CD4-positive, CD25-positive, alpha-beta regulatory T cell (primary cell): Measurements from ENCODE around the gene NHSL1. TPM values are rescaled to one million over a fixed set of nuclear protein-coding genes. Genes with fewer than 3 reads are reported as not detected.
"Not testable (repeated sequence)": the region's sequence is repeated elsewhere in the genome, so short reads cannot be mapped to it uniquely, and the experiment has no call there.

Experiments
- ATAC-seq, 2 donors: fragments of 150-1000 bp; cut with Tn5 transposase; one replicate each; pipeline ENCODE4 v1.10.0; 2021; ENCODE audit warnings: low read depth in 2 of 2, moderate number of reproducible peaks in 2 of 2, moderate library complexity in 1 of 2
- DNase-seq, 3 donors: peaks; one replicate each; pipeline versions ENCODE4 v3.0.0 to v3.0.0-alpha.2; 2012 to 2022; ENCODE audit warnings: mixed read lengths in 1 of 3
- H3K27ac ChIP-seq: one replicate; pipeline ENCODE4 v1.7.0; 2013; ENCODE audit warnings: mild to moderate bottlenecking, low read length; ENCODE audit not compliant: insufficient read depth, poor library complexity, severe bottlenecking
- H3K27me3 ChIP-seq: one replicate; pipeline ENCODE4 v1.7.0; 2013; ENCODE audit warnings: low read length; ENCODE audit not compliant: control insufficient read depth, insufficient read depth
- H3K36me3 ChIP-seq: one replicate; pipeline ENCODE4 v1.7.0; 2013; ENCODE audit warnings: mild to moderate bottlenecking, low read length, moderate library complexity; ENCODE audit not compliant: control insufficient read depth, insufficient read depth
- H3K4me1 ChIP-seq: 2 replicates; pipeline ENCODE4 v1.7.0; 2013; ENCODE audit warnings: mild to moderate bottlenecking, low read length; ENCODE audit not compliant: insufficient read depth, control insufficient read depth, poor library complexity, severe bottlenecking
- H3K4me3 ChIP-seq: one replicate; pipeline ENCODE4 v1.7.0; 2013; ENCODE audit warnings: low read depth, mild to moderate bottlenecking, low read length, moderate library complexity
- H3K9me3 ChIP-seq, 2 experiments: 1 replicate in 1 of 2; 2 replicates in 1 of 2; pipeline ENCODE4 v1.7.0; 2013; ENCODE audit warnings: low read length in 2 of 2, mild to moderate bottlenecking in 1 of 2, moderate library complexity in 1 of 2; ENCODE audit not compliant: control insufficient read depth in 2 of 2
- H3K27ac Mint-ChIP-seq, 3 donors: one replicate each; pipeline ENCODE4 v1.8.0; 2020 to 2022; ENCODE audit warnings: mild to moderate bottlenecking in 3 of 3, mixed read lengths in 3 of 3, moderate library complexity in 2 of 3
- H3K27me3 Mint-ChIP-seq: one replicate; pipeline ENCODE4 v1.8.0; 2022; ENCODE audit warnings: mild to moderate bottlenecking, mixed read lengths
- H3K36me3 Mint-ChIP-seq: one replicate; pipeline ENCODE4 v1.8.0; 2020; ENCODE audit warnings: mixed read lengths
- H3K4me1 Mint-ChIP-seq, 4 donors: one replicate each; pipeline ENCODE4 v1.8.0; 2020 to 2022; ENCODE audit warnings: mixed read lengths in 4 of 4, mild to moderate bottlenecking in 1 of 4
- H3K4me3 Mint-ChIP-seq, 4 donors: one replicate each; pipeline ENCODE4 v1.8.0; 2020 to 2022; ENCODE audit warnings: mild to moderate bottlenecking in 4 of 4, mixed read lengths in 4 of 4, moderate library complexity in 3 of 4
- H3K9me3 Mint-ChIP-seq, 7 donors: one replicate each; pipeline ENCODE4 v1.8.0; 2020 to 2022; ENCODE audit warnings: mixed read lengths in 7 of 7, mild to moderate bottlenecking in 3 of 7, moderate library complexity in 2 of 7
- polyA plus RNA-seq, 4 donors: library from polyadenylated mRNA; unstranded; fragments of 300-500 nt; fragmentation: Illumina TruSeq; gene quantifications; one replicate each; pipeline ENCODE4 v1.2.3, GENCODE V29; 2021
- total RNA-seq: library from RNA; stranded (reverse); gene quantifications from one replicate; pipeline ENCODE4 v1.2.3, GENCODE V29; 2022

NHSL1 gene
- total and polyA plus RNA-seq, 5 donors from 2014 or later: 0.03 TPM; not detected in 4

- DNase-seq (no peak), ATAC-seq (no peak)
- peaks cover 9% of the 10 kb centered on the region for H3K27me3 Mint-ChIP-seq
- no peaks in the 10 kb centered on the region for H3K9me3 Mint-ChIP-seq
- H3K4me1 ChIP-seq: no peaks in the 10 kb centered on the region
- H3K36me3 Mint-ChIP-seq: no peaks in the 10 kb centered on the region
- H3K9me3 ChIP-seq: no peaks in the 10 kb centered on the region
- H3K36me3 ChIP-seq: no peaks in the 10 kb centered on the region
- H3K27me3 ChIP-seq: no peaks in the 10 kb centered on the region
- H3K4me1 Mint-ChIP-seq: peaks cover 0 to 12% (median 2%) of the 10 kb centered on the region in 4 donors
- no peak overlapping the region for H3K27ac Mint-ChIP-seq
- no peak overlapping the region for H3K27ac ChIP-seq
- H3K4me3 ChIP-seq: no peak overlapping the region
- H3K4me3 Mint-ChIP-seq: no peak overlapping the region
Measured at GRCh38 chr6:138429761-138430160, 69.5 kb downstream of the NHSL1 start.

GRCh38 chr6:138428944-138429598, 70.2 kb downstream of the NHSL1 start:
- Histone ChIP-seq H3K4me1 (no peaks in the 10 kb centered on the region), H3K27me3 (no peaks in the 10 kb centered on the region), H3K27ac (no peak overlapping the region), H3K4me3 (no peak overlapping the region), H3K9me3 (no peaks in the 10 kb centered on the region), H3K36me3 (no peaks in the 10 kb centered on the region)
- peaks cover 9% of the 10 kb centered on the region for H3K27me3 Mint-ChIP-seq
- H3K36me3 Mint-ChIP-seq: no peaks in the 10 kb centered on the region
- peak overlapping the region in 1 of 3 donors; percentile 60 for H3K27ac Mint-ChIP-seq
- DNase-seq: peak in 2 of 3 donors; percentile 62 to 75
- H3K9me3 Mint-ChIP-seq: no peaks in the 10 kb centered on the region
- peaks cover 0 to 12% (median 2%) of the 10 kb centered on the region in 4 donors for H3K4me1 Mint-ChIP-seq
- H3K4me3 Mint-ChIP-seq: no peak overlapping the region
- ATAC-seq: peak; percentile 61 to 68

GRCh38 chr6:138427701-138428100, 71.6 kb downstream of the NHSL1 start:
- no peaks in the 10 kb centered on the region for H3K27me3 ChIP-seq
- no peaks in the 10 kb centered on the region for H3K4me1 ChIP-seq
- no peak overlapping the region for H3K27ac ChIP-seq
- H3K4me3 Mint-ChIP-seq: no peak overlapping the region
- no peaks in the 10 kb centered on the region for H3K36me3 Mint-ChIP-seq
- H3K9me3 ChIP-seq: no peaks in the 10 kb centered on the region
- peaks cover 0 to 20% (median 7%) of the 10 kb centered on the region in 4 donors for H3K4me1 Mint-ChIP-seq
- DNase-seq: no peak
- no peak for ATAC-seq
- peaks cover 9% of the 10 kb centered on the region for H3K27me3 Mint-ChIP-seq
- no peaks in the 10 kb centered on the region for H3K36me3 ChIP-seq
- H3K9me3 Mint-ChIP-seq: no peaks in the 10 kb centered on the region
- H3K27ac Mint-ChIP-seq: no peak overlapping the region
- H3K4me3 ChIP-seq: no peak overlapping the region

GRCh38 chr6:138426500-138427123, 72.7 kb downstream of the NHSL1 start:
- Mint-ChIP-seq H3K27ac (no peak overlapping the region), H3K4me1 (peaks cover 0 to 20% (median 7%) of the 10 kb centered on the region in 4 donors), H3K36me3 (no peaks in the 10 kb centered on the region), H3K4me3 (no peak overlapping the region), H3K27me3 (peaks cover 9% of the 10 kb centered on the region), H3K9me3 (no peaks in the 10 kb centered on the region)
- H3K9me3 ChIP-seq: no peaks in the 10 kb centered on the region
- no peaks in the 10 kb centered on the region for H3K27me3 ChIP-seq
- no peak for ATAC-seq
- no peak overlapping the region for H3K4me3 ChIP-seq
- no peaks in the 10 kb centered on the region for H3K36me3 ChIP-seq
- no peak for DNase-seq
- no peak overlapping the region for H3K27ac ChIP-seq
- no peaks in the 10 kb centered on the region for H3K4me1 ChIP-seq

- H3K27me3 ChIP-seq, H3K4me1 ChIP-seq, DNase-seq, H3K4me3 Mint-ChIP-seq, H3K27me3 Mint-ChIP-seq, H3K36me3 Mint-ChIP-seq, H3K36me3 ChIP-seq, H3K4me3 ChIP-seq, ATAC-seq, H3K9me3 ChIP-seq, H3K27ac ChIP-seq, H3K9me3 Mint-ChIP-seq: not testable (repeated sequence)
- Mint-ChIP-seq H3K4me1 (peaks cover 0 to 15% (median 7%) of the 10 kb centered on the region in 4 donors), H3K27ac (peak overlapping the region in 1 of 3 donors; percentile 15)
Measured at GRCh38 chr6:138425256-138425655, 74.0 kb downstream of the NHSL1 start.

- peaks cover 6% of the 10 kb centered on the region for H3K36me3 Mint-ChIP-seq
- H3K4me1 Mint-ChIP-seq: peaks cover 0 to 13% (median 6%) of the 10 kb centered on the region in 4 donors
- peaks cover 2% of the 10 kb centered on the region for H3K36me3 ChIP-seq
- no peaks in the 10 kb centered on the region for H3K9me3 Mint-ChIP-seq
- no peaks in the 10 kb centered on the region for H3K4me1 ChIP-seq
- no peak for DNase-seq
- H3K4me3 Mint-ChIP-seq: peak overlapping the region in 1 of 4 donors; percentile 6
- H3K4me3 ChIP-seq: no peak overlapping the region
- H3K27me3 Mint-ChIP-seq: peaks cover 8% of the 10 kb centered on the region
- H3K9me3 ChIP-seq: no peaks in the 10 kb centered on the region
- no peak for ATAC-seq
- H3K27ac Mint-ChIP-seq: no peak overlapping the region
- no peak overlapping the region for H3K27ac ChIP-seq
- no peaks in the 10 kb centered on the region for H3K27me3 ChIP-seq
Measured at GRCh38 chr6:138424004-138424904, 75.0 kb downstream of the NHSL1 start.

- H3K27ac Mint-ChIP-seq: no peak overlapping the region
- no peak overlapping the region for H3K4me3 Mint-ChIP-seq
- H3K27me3 Mint-ChIP-seq: peaks cover 5% of the 10 kb centered on the region
- Histone ChIP-seq H3K27me3 (no peaks in the 10 kb centered on the region), H3K4me1 (no peaks in the 10 kb centered on the region), H3K27ac (no peak overlapping the region), H3K4me3 (no peak overlapping the region), H3K36me3 (peaks cover 16% of the 10 kb centered on the region), H3K9me3 (no peaks in the 10 kb centered on the region)
- DNase-seq (no peak), ATAC-seq (no peak)
- H3K4me1 Mint-ChIP-seq: peaks cover 0 to 17% (median 6%) of the 10 kb centered on the region in 4 donors
- peaks cover 19% of the 10 kb centered on the region for H3K36me3 Mint-ChIP-seq
- peaks cover 0 to 2% (median 0%) of the 10 kb centered on the region in 7 donors for H3K9me3 Mint-ChIP-seq
Measured at GRCh38 chr6:138422861-138423260, 76.4 kb downstream of the NHSL1 start.
